Tibial nerve (tissue), 4 donors: Measurements from ENCODE around the gene KARS1. TPM values are rescaled to one million over a fixed set of nuclear protein-coding genes. Genes with fewer than 3 reads are reported as not detected.

Experiments
- DNase-seq, 2 donors: peaks; one replicate each; pipeline ENCODE4 v3.0.0-alpha.2; 2019; ENCODE audit warnings: low spot score in 2 of 2
- H3K27ac ChIP-seq, 4 donors: fragments of 200-600 bp; sonication (generic) in 3 of 4; one replicate each; pipeline ENCODE4 v1.5.1; 2017 to 2019; ENCODE audit warnings: mild to moderate bottlenecking in 1 of 4
- H3K27me3 ChIP-seq, 2 donors: fragments of 200-600 bp; sonication (generic) in 1 of 2; one replicate each; pipeline versions ENCODE4 v1.5.1 to v1.6.0; 2017 to 2019
- H3K36me3 ChIP-seq, 3 donors: fragments of 200-600 bp; sonication (generic); one replicate each; pipeline ENCODE4 v1.5.1; 2018 to 2019
- H3K4me1 ChIP-seq, 4 donors: fragments of 200-600 bp; sonication (generic) in 3 of 4; one replicate each; pipeline ENCODE4 v1.5.1; 2017 to 2019
- H3K4me3 ChIP-seq, 4 donors: fragments of 200-600 bp; sonication (generic) in 3 of 4; one replicate each; pipeline ENCODE4 v1.5.1; 2017 to 2019; ENCODE audit warnings: mild to moderate bottlenecking in 1 of 4, moderate library complexity in 1 of 4
- H3K9me3 ChIP-seq, 4 donors: fragments of 200-600 bp; sonication (generic) in 3 of 4; one replicate each; pipeline ENCODE4 v1.5.1; 2017 to 2019
- CTCF ChIP-seq, 5 experiments: fragments of 200-600 bp in 3 of 5; fragments of 450-650 bp in 2 of 5; sonication (generic) in 3 of 5; IDR thresholded peaks; one replicate each; pipeline ENCODE4 v1.5.1; 2016 to 2019; ENCODE audit warnings: antibody characterized with exemption in 5 of 5, mild to moderate bottlenecking in 3 of 5, moderate library complexity in 2 of 5
- EP300 ChIP-seq, 2 donors: sonication (generic); formaldehyde crosslinking; IDR thresholded peaks; one replicate each; pipeline ENCODE4 v1.6.1; 2017; ENCODE audit warnings: antibody characterized with exemption in 2 of 2, mild to moderate bottlenecking in 1 of 2
- POLR2A ChIP-seq, 2 donors: fragments of 450-650 bp; IDR thresholded peaks; one replicate each; pipeline ENCODE4 v1.6.1; 2017; ENCODE audit warnings: antibody characterized with exemption in 2 of 2, mild to moderate bottlenecking in 2 of 2, moderate library complexity in 2 of 2
- WGBS, 2 donors: methylation state at CpG; one replicate each; pipeline ENCODE4 v1.1.5; 2018; 5-methylcytosine and 5-hydroxymethylcytosine counted together
- total RNA-seq, 4 donors: library from RNA; depleted of rRNA; stranded (reverse); fragments of >200 nt; gene quantifications; one replicate each; pipeline ENCODE4 v1.1.0, GENCODE V29; 2016

Gene KARS1
- total RNA-seq, 4 donors from 2014 or later, result 75.5 to 104 (median 93.5) TPM

- Histone ChIP-seq H3K9me3 (no peaks in the 10 kb centered on the region), H3K4me1 (peaks cover 0 to 22% (median 6%) of the 10 kb centered on the region in 4 donors), H3K4me3 (no peak overlapping the region), H3K36me3 (peaks cover 0 to 6% (median 0%) of the 10 kb centered on the region in 3 donors), H3K27me3 (no peaks in the 10 kb centered on the region), H3K27ac (peak overlapping the region in 3 of 4 donors; percentile 29 to 51 (median 43))
- 20 to 45% methylated on average over 3 of the region's 3 CpGs for WGBS, 2 donors
- no peak for TF ChIP-seq CTCF (IDR thresholded peaks at IDR 0.05)
- no peak for TF ChIP-seq EP300 (IDR thresholded peaks at IDR 0.05)
- TF ChIP-seq POLR2A (IDR thresholded peaks at IDR 0.05), result no peak
- DNase-seq, result no peak
Measured at GRCh38 chr16:75589306-75589705, 58.2 kb downstream of the KARS1 start.

- 79 to 96% methylated on average over 4 of the region's 4 CpGs for WGBS, 2 donors
- no peak overlapping the region for H3K4me3 ChIP-seq
- no peaks in the 10 kb centered on the region for H3K9me3 ChIP-seq
- peaks cover 0 to under 1% (median 0%) of the 10 kb centered on the region in 3 donors for H3K36me3 ChIP-seq
- TF ChIP-seq CTCF (IDR thresholded peaks at IDR 0.05), result no peak
- TF ChIP-seq POLR2A (IDR thresholded peaks at IDR 0.05), result no peak
- TF ChIP-seq EP300 (IDR thresholded peaks at IDR 0.05), result no peak
- no peak for DNase-seq
- no peaks in the 10 kb centered on the region for H3K27me3 ChIP-seq
- H3K4me1 ChIP-seq, result peaks cover 0 to 22% (median 6%) of the 10 kb centered on the region in 4 donors
- H3K27ac ChIP-seq, result peak overlapping the region in 1 of 4 donors; percentile 51
Measured at GRCh38 chr16:75588716-75589115, 58.7 kb downstream of the KARS1 start.

GRCh38 chr16:75584108-75584507 is 63.4 kb downstream of the KARS1 start:
- peaks cover 0 to 13% (median 6%) of the 10 kb centered on the region in 3 donors for H3K36me3 ChIP-seq

GRCh38 chr16:75579281-75579834 is 68.1 kb downstream of the KARS1 start:
- 86 to 89% methylated on average over 7 of the region's 7 CpGs for WGBS, 2 donors
- H3K4me1 ChIP-seq, result peaks cover 0 to 9% (median 0%) of the 10 kb centered on the region in 4 donors
- no peak overlapping the region for H3K27ac ChIP-seq
- TF ChIP-seq POLR2A (IDR thresholded peaks at IDR 0.05), result no peak
- TF ChIP-seq EP300 (IDR thresholded peaks at IDR 0.05), result no peak
- TF ChIP-seq CTCF (IDR thresholded peaks at IDR 0.05), result no peak
- H3K4me3 ChIP-seq, result no peak overlapping the region
- peaks cover 0 to 60% (median 24%) of the 10 kb centered on the region in 3 donors for H3K36me3 ChIP-seq
- no peak for DNase-seq
- H3K27me3 ChIP-seq, result no peaks in the 10 kb centered on the region
- H3K9me3 ChIP-seq, result no peaks in the 10 kb centered on the region

More at GRCh38 chr16:75584108-75584507, 63.4 kb downstream of the KARS1 start:
- no peak overlapping the region for H3K27ac ChIP-seq
- TF ChIP-seq CTCF (IDR thresholded peaks at IDR 0.05), result no peak
- TF ChIP-seq POLR2A (IDR thresholded peaks at IDR 0.05), result no peak
- TF ChIP-seq EP300 (IDR thresholded peaks at IDR 0.05), result no peak
- H3K4me1 ChIP-seq, result no peaks in the 10 kb centered on the region
- H3K9me3 ChIP-seq, result no peaks in the 10 kb centered on the region
- H3K27me3 ChIP-seq, result no peaks in the 10 kb centered on the region
- no peak for DNase-seq
- H3K4me3 ChIP-seq, result no peak overlapping the region
- WGBS, 2 donors, result 77 to 81% methylated on average over 3 of the region's 3 CpGs

- Histone ChIP-seq H3K4me3 (no peak overlapping the region), H3K36me3 (peaks cover 0 to 67% (median 24%) of the 10 kb centered on the region in 3 donors), H3K27me3 (no peaks in the 10 kb centered on the region), H3K27ac (no peak overlapping the region), H3K9me3 (no peaks in the 10 kb centered on the region), H3K4me1 (peaks cover 0 to 14% (median 0%) of the 10 kb centered on the region in 4 donors)
- DNase-seq, result no peak
- 96 to 97% methylated on average over 2 of the region's 2 CpGs for WGBS, 2 donors
- TF ChIP-seq EP300 (IDR thresholded peaks at IDR 0.05) (no peak), CTCF (IDR thresholded peaks at IDR 0.05) (no peak)
Measured at GRCh38 chr16:75578725-75579124, 68.7 kb downstream of the KARS1 start.
